ENCODE measurements around the gene KRTAP10-7.
A peak's percentile ranks its signal among the peaks of the same experiment; 100 is the strongest.

KRTAP10-7 gene

GRCh38 chr21:44590311-44590721 is 10.1 kb upstream of the KRTAP10-7 start:
- H3K27ac ChIP-seq = no peak overlapping the region
- TF ChIP-seq, protein P1, sequence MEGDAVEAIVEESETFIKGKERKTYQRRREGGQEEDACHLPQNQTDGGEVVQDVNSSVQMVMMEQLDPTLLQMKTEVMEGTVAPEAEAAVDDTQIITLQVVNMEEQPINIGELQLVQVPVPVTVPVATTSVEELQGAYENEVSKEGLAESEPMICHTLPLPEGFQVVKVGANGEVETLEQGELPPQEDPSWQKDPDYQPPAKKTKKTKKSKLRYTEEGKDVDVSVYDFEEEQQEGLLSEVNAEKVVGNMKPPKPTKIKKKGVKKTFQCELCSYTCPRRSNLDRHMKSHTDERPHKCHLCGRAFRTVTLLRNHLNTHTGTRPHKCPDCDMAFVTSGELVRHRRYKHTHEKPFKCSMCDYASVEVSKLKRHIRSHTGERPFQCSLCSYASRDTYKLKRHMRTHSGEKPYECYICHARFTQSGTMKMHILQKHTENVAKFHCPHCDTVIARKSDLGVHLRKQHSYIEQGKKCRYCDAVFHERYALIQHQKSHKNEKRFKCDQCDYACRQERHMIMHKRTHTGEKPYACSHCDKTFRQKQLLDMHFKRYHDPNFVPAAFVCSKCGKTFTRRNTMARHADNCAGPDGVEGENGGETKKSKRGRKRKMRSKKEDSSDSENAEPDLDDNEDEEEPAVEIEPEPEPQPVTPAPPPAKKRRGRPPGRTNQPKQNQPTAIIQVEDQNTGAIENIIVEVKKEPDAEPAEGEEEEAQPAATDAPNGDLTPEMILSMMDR (conservative IDR thresholded peaks at IDR 0.05) = no peak

GRCh38 chr21:44590897-44591800 is 9.2 kb upstream of the KRTAP10-7 start:
- H3K27ac ChIP-seq = peak overlapping the region; percentile 54

DNA sequence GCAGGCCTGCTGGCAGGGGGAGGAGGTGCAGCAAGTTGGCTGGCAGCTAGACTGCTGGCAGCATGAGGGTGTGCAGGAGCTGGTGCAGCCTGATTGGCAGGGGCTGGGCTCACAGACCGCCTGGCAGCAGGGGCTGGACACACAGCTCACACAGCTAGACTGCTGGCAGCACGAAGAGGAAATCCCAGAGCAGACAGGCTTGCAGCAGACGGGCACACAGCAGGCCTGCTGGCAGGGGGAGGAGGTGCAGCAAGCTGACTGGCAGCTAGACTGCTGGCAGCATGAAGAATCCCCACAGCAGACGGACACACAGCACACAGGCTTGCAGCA is 8.6 kb upstream of the KRTAP10-7 start:
- H3K27ac ChIP-seq = peak overlapping the region; percentile 54

DNA sequence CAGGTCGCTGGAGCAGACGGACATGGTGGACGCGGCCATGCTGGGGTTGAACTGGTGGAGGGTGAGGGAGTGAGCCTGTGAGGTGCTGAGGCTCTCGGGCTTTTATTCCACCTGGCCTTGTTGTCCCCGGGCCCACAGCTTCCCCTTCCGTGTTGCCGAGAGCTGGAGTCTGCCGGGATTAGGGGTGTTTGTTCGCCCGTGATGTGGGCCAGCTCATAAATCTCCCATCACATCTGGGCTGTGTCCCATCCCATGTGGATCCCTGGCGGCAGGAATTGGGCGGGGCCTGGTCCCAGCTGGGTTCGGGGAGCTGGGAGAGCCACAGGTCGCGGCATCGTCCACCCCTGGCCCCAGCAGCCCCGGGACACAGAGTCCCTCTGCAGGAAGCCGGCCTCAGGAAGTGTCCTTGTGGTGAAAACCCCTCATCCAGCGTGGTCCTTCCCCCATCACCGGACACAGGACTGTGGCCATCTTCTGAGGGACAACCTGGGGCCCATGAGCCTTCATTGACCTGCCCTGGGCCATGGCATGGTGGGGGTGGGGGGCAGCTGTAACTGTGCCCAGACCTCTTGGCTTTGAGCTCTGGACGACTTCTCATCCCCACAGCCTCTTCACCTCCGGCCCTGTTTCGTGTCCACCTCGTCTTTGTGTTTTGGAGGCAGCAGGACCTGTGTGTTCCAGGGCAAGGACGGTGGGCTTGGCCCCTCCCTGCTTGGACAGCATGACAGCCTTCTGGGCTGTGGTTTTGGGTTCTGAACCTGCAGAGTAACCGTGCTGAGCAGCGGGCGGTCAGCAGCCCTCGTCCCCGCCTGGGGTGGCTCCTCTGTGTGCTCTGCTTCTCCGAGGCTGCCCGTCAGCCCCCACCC is 7.7 kb upstream of the KRTAP10-7 start, which contains the start of gene KRTAP10-6:
Gene KRTAP10-6, minus strand, starts transcription at position 60 of the 866 bp plus-strand sequence. Its CDS starts 21 bp downstream, at position 39.
- no peak for TF ChIP-seq ZFX (IDR thresholded peaks at IDR 0.05)
- TF ChIP-seq, protein P1 (conservative IDR thresholded peaks at IDR 0.05) = no peak
- peak within 1 kb of the TSS; percentile 54 for H3K27ac ChIP-seq

GRCh38 chr21:44593598-44594405 is 6.6 kb upstream of the KRTAP10-7 start:
- TF ChIP-seq, protein P1 (conservative IDR thresholded peaks at IDR 0.05) = no peak
- TF ChIP-seq ZFX (IDR thresholded peaks at IDR 0.05) = no peak
- H3K27ac ChIP-seq = no peak overlapping the region

- TF ChIP-seq, protein P1 (conservative IDR thresholded peaks at IDR 0.05) = no peak
- no peak for TF ChIP-seq ZFX (IDR thresholded peaks at IDR 0.05)
- no peak overlapping the region for H3K27ac ChIP-seq
These were observed 5.9 kb upstream of the KRTAP10-7 start for GRCh38 chr21:44594406-44594916.

GRCh38 chr21:44595524-44595923 is 4.9 kb upstream of the KRTAP10-7 start:
- TF ChIP-seq, protein P1 (conservative IDR thresholded peaks at IDR 0.05) = no peak
- no peak for TF ChIP-seq ZFX (IDR thresholded peaks at IDR 0.05)
- no peak overlapping the region for H3K27ac ChIP-seq
